ENCODE results near the gene PLAAT1.

PLAAT1 gene

DNA sequence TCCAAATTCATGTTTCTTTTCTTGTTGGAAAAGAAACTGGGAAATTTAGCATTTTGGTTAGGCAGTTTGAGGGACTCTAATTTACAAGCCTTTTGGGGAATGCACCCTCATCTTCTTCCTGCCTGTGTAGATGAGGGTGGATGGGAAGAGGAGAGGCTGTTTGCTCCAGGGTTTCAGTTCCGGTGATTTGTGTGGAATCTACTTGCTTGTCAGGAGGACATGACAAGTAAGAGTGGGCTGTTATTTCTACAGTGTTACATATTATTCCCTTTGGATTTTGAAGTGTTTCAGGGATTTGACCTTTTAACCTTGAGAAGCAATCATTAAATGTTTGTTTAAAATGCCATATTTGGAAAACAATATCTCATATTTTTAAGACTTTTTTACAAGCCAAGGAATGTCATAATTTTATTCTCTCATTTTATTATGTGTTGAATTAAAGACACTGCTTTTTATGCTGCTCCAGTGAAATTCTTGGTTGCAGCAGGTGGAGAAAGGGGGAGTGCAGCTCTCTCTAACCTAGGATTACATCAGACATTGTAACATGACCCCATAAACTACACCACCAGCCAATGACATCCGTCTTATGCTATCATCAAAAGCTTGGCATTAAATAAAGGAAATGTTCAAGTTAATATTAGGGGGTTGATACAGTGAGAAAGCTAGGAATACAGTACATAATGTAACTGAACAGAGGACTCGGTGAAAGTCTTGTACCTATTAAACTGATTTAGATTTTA, 30.2 kb downstream of the PLAAT1 start:
- no peak overlapping the region for H3K27ac ChIP-seq
- intact Hi-C loops (cut with DNase I; ENCODE audit: low total_unique reads): no loop called here
- TF ChIP-seq, protein P1, sequence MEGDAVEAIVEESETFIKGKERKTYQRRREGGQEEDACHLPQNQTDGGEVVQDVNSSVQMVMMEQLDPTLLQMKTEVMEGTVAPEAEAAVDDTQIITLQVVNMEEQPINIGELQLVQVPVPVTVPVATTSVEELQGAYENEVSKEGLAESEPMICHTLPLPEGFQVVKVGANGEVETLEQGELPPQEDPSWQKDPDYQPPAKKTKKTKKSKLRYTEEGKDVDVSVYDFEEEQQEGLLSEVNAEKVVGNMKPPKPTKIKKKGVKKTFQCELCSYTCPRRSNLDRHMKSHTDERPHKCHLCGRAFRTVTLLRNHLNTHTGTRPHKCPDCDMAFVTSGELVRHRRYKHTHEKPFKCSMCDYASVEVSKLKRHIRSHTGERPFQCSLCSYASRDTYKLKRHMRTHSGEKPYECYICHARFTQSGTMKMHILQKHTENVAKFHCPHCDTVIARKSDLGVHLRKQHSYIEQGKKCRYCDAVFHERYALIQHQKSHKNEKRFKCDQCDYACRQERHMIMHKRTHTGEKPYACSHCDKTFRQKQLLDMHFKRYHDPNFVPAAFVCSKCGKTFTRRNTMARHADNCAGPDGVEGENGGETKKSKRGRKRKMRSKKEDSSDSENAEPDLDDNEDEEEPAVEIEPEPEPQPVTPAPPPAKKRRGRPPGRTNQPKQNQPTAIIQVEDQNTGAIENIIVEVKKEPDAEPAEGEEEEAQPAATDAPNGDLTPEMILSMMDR (IDR thresholded peaks at IDR 0.05): no peak

GRCh38 chr3:193292386-193292785, 51.4 kb downstream of the PLAAT1 start:
- Histone ChIP-seq H3K27me3 (no peaks in the 10 kb centered on the region), H3K4me3 (no peak overlapping the region), H3K27ac (no peak overlapping the region), H3K36me3 (no peaks in the 10 kb centered on the region), H3K4me1 (no peaks in the 10 kb centered on the region), H3K9me3 (no peaks in the 10 kb centered on the region)
- intact Hi-C loops (cut with DNase I; ENCODE audit: low total_unique reads): no loop called here
- TF ChIP-seq, protein P1 (IDR thresholded peaks at IDR 0.05): no peak
- DNase-seq: no peak

More for the DNA sequence above, 30.2 kb downstream of the PLAAT1 start:
- Histone ChIP-seq H3K4me1 (no peaks in the 10 kb centered on the region), H3K4me3 (no peak overlapping the region), H3K27me3 (no peaks in the 10 kb centered on the region), H3K36me3 (no peaks in the 10 kb centered on the region), H3K9me3 (no peaks in the 10 kb centered on the region)
- no peak for DNase-seq

GRCh38 chr3:193295985-193296384, 55.0 kb downstream of the PLAAT1 start:
- Histone ChIP-seq H3K4me3 (no peak overlapping the region), H3K4me1 (no peaks in the 10 kb centered on the region), H3K27me3 (no peaks in the 10 kb centered on the region), H3K27ac (no peak overlapping the region), H3K9me3 (no peaks in the 10 kb centered on the region), H3K36me3 (no peaks in the 10 kb centered on the region)
- TF ChIP-seq, protein P1 (IDR thresholded peaks at IDR 0.05): no peak
- intact Hi-C loops (cut with DNase I; ENCODE audit: low total_unique reads): no loop called here
- DNase-seq: no peak

- H3K9me3 ChIP-seq: no peaks in the 10 kb centered on the region
- intact Hi-C loops (cut with DNase I; ENCODE audit: low total_unique reads): no loop called here
- TF ChIP-seq, protein P1 (IDR thresholded peaks at IDR 0.05): no peak
Observed at GRCh38 chr3:193297421-193297820, 56.4 kb downstream of the PLAAT1 start.

GRCh38 chr3:193301433-193301832, 60.4 kb downstream of the PLAAT1 start:
- TF ChIP-seq, protein P1 (IDR thresholded peaks at IDR 0.05): no peak

More at GRCh38 chr3:193297421-193297820, 56.4 kb downstream of the PLAAT1 start:
- Histone ChIP-seq H3K4me1 (no peaks in the 10 kb centered on the region), H3K27ac (no peak overlapping the region), H3K4me3 (no peak overlapping the region), H3K36me3 (no peaks in the 10 kb centered on the region), H3K27me3 (no peaks in the 10 kb centered on the region)
- DNase-seq: no peak

More at GRCh38 chr3:193301433-193301832, 60.4 kb downstream of the PLAAT1 start:
- H3K27ac ChIP-seq: no peak overlapping the region
- intact Hi-C loops (cut with DNase I; ENCODE audit: low total_unique reads): no loop called here
- no peaks in the 10 kb centered on the region for H3K27me3 ChIP-seq
- DNase-seq: no peak
- no peak overlapping the region for H3K4me3 ChIP-seq
- no peaks in the 10 kb centered on the region for H3K9me3 ChIP-seq
- no peaks in the 10 kb centered on the region for H3K36me3 ChIP-seq
- no peaks in the 10 kb centered on the region for H3K4me1 ChIP-seq

Data from tibial artery (tissue), 4 donors.